Prostate gland (tissue), 2 donors: ENCODE results near the gene USP37. TPM values are rescaled to one million over a fixed set of nuclear protein-coding genes. Genes with fewer than 3 reads are reported as not detected.

Experiments used
- DNase-seq: peaks from one replicate; pipeline ENCODE4 v3.0.0-alpha.2; 2019; ENCODE audit warnings: low spot score
- H3K27ac ChIP-seq, 2 donors: fragments of 200-600 bp; sonication (generic); 2 replicates each; pipeline ENCODE4 v1.5.1; 2017 to 2019
- H3K27me3 ChIP-seq: fragments of 200-600 bp; sonication (generic); replicated peaks from 2 replicates; pipeline ENCODE4 v1.5.1; 2019; ENCODE audit not compliant: insufficient read depth
- H3K36me3 ChIP-seq, 2 donors: fragments of 200-600 bp; sonication (generic); 1 replicate in 1 of 2; 2 replicates in 1 of 2; pipeline versions ENCODE4 v1.5.1 to v1.8.1; 2017 to 2019
- H3K4me1 ChIP-seq: fragments of 200-600 bp; sonication (generic); replicated peaks from 2 replicates; pipeline ENCODE4 v1.5.1; 2019
- H3K4me3 ChIP-seq, 2 donors: fragments of 200-600 bp; sonication (generic); 2 replicates each; pipeline ENCODE4 v1.5.1; 2017 to 2019
- H3K9me3 ChIP-seq: fragments of 200-600 bp; sonication (generic); 2 replicates; pipeline ENCODE4 v1.5.1; 2017
- CTCF ChIP-seq, 4 experiments: fragments of 200-600 bp in 2 of 4; fragments of 450-650 bp in 2 of 4; sonication (generic) in 2 of 4; IDR thresholded peaks; 1 replicate in 3 of 4; 2 replicates in 1 of 4; pipeline ENCODE4 v1.5.1; 2016 to 2019; ENCODE audit warnings: antibody characterized with exemption in 4 of 4, mild to moderate bottlenecking in 2 of 4, moderate library complexity in 2 of 4
- POLR2A ChIP-seq: fragments of 450-650 bp; IDR thresholded peaks from one replicate; pipeline ENCODE4 v1.6.1; 2016; ENCODE audit warnings: antibody characterized with exemption, mild to moderate bottlenecking
- POLR2AphosphoS5 ChIP-seq: sonication (generic); formaldehyde crosslinking; IDR thresholded peaks from one replicate; pipeline ENCODE4 v1.6.1; 2017; ENCODE audit warnings: antibody characterized with exemption
- WGBS: methylation state at CpG from one replicate; pipeline ENCODE4 v1.1.5; 2018; 5-methylcytosine and 5-hydroxymethylcytosine counted together
- intact Hi-C: fragments of 100-400 bp; cut with DNase I; formaldehyde crosslinking; loops from one replicate; pipeline ENCODE4 v1.14.2; 2022
- total RNA-seq, 2 donors: library from RNA; depleted of rRNA; stranded (reverse); fragments of >200 nt; gene quantifications; one replicate each; pipeline ENCODE4 v1.1.0, GENCODE V29; 2016

The USP37 gene
- total RNA-seq, 2 donors from 2014 or later = 12.3 to 31.9 TPM

DNA sequence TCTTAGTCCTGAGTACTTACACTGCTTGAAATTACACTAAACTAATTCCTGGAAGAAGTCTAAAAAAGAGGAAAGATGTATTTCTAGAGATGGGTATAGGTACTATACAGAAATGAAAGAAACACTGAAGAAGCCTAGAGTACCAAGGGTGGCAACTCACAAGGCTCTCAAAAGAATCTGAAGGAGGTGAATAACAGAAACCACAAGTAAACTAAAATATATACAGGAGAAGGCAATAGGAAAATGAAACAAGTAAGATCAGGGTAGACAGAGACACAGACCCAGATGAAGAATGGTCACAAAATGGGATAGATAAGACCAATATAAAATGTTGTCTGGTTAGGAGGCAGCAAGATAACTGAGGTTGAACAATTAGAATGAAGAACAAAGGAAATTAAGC, 59.9 kb downstream of the USP37 start:
- intact Hi-C loops = no loop called here
- DNase-seq = no peak
- Histone ChIP-seq H3K9me3 (no peaks in the 10 kb centered on the region), H3K36me3 (no peaks in the 10 kb centered on the region), H3K27me3 (no peaks in the 10 kb centered on the region), H3K4me1 (no peaks in the 10 kb centered on the region), H3K27ac (no peak overlapping the region), H3K4me3 (no peak overlapping the region)
- no peak for TF ChIP-seq POLR2AphosphoS5
- no peak for TF ChIP-seq POLR2A
- no peak for TF ChIP-seq CTCF (IDR thresholded peaks at IDR 0.05)

- Histone ChIP-seq H3K9me3 (no peaks in the 10 kb centered on the region), H3K27me3 (no peaks in the 10 kb centered on the region), H3K4me1 (no peaks in the 10 kb centered on the region), H3K27ac (no peak overlapping the region), H3K36me3 (no peaks in the 10 kb centered on the region), H3K4me3 (no peak overlapping the region)
- WGBS = 95% methylated on average over 6 of the region's 6 CpGs
- intact Hi-C loops = no loop called here
- TF ChIP-seq CTCF (IDR thresholded peaks at IDR 0.05) (no peak), POLR2A (no peak), POLR2AphosphoS5 (no peak)
- DNase-seq = no peak
Observed at GRCh38 chr2:218505754-218506371, 62.3 kb downstream of the USP37 start.

DNA sequence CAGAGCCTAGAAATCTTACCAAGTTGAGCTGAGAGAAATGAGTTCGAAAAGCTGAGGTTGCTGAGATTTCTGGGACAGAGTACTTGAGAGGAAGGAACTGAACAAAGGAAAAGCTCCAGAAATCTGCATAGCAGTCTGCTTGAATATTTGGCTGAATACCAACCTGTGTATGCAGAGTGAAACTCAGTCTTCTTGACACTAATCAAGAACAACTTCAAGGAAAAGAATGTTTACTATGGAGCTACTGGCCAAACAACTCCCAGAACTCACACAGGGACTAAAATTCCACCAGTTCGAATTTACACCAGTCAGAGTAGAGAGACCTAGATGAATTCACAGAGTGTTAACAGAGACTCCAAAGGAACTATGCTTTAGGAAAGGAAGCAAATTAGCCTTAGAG, 66.5 kb downstream of the USP37 start:
- no peaks in the 10 kb centered on the region for H3K36me3 ChIP-seq
- H3K9me3 ChIP-seq = no peaks in the 10 kb centered on the region
- DNase-seq = no peak
- intact Hi-C loops = no loop called here
- TF ChIP-seq CTCF (IDR thresholded peaks at IDR 0.05) = no peak
- no peak for TF ChIP-seq POLR2A
- no peak for TF ChIP-seq POLR2AphosphoS5
- no peak overlapping the region for H3K27ac ChIP-seq
- H3K27me3 ChIP-seq = no peaks in the 10 kb centered on the region
- 23% methylated on average over 2 of the region's 2 CpGs for WGBS
- no peak overlapping the region for H3K4me3 ChIP-seq
- H3K4me1 ChIP-seq = no peaks in the 10 kb centered on the region

GRCh38 chr2:218500501-218501060, 67.6 kb downstream of the USP37 start:
- 90% methylated on average over 10 of the region's 10 CpGs for WGBS
- H3K27me3 ChIP-seq = no peaks in the 10 kb centered on the region
- no peaks in the 10 kb centered on the region for H3K36me3 ChIP-seq
- H3K9me3 ChIP-seq = no peaks in the 10 kb centered on the region
- H3K27ac ChIP-seq = no peak overlapping the region
- no peak overlapping the region for H3K4me3 ChIP-seq
- H3K4me1 ChIP-seq = no peaks in the 10 kb centered on the region
- DNase-seq = no peak
- TF ChIP-seq CTCF (IDR thresholded peaks at IDR 0.05) (no peak), POLR2AphosphoS5 (no peak), POLR2A (no peak)
- intact Hi-C loops = no loop called here

DNA sequence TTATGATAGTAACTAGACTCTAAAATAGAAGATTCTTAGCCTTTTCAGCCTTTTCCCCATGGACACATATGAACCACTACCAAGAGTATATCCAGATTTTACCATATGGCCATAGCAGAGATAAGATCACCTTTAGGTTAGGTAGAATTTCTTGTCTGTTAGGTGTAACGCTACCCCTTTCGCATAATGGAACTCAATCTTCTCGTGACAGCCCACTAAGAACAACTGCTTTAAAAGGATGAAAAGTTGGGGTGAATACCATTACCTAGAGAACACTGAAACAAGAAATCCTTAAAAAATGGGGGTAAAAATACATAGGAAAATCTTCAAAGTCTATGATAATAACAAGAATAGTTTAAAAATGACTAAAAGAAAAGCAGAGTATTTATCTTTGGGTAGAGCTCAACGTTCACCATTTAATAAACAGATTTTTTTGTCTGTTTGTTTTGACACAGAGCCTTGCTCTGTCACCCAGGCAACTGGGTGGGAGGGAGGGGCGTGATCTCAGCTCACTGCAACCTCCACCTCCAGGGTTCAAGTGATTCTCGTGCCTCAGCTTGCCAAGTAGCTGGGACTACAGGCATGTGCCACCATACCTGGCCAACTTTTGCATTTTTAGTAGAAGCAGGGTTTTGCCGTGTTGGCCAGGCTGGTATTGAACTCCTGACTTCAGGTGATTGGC, 82.0 kb downstream of the USP37 start:
- H3K36me3 ChIP-seq = no peaks in the 10 kb centered on the region
- intact Hi-C loops = no loop called here
- 47% methylated on average over 7 of the region's 7 CpGs for WGBS

More for the DNA sequence above, 82.0 kb downstream of the USP37 start:
- no peak overlapping the region for H3K4me3 ChIP-seq
- no peaks in the 10 kb centered on the region for H3K9me3 ChIP-seq
- H3K27ac ChIP-seq = no peak overlapping the region
- H3K4me1 ChIP-seq = no peaks in the 10 kb centered on the region
- no peak for DNase-seq
- no peaks in the 10 kb centered on the region for H3K27me3 ChIP-seq
- TF ChIP-seq POLR2AphosphoS5 (no peak), CTCF (IDR thresholded peaks at IDR 0.05) (no peak), POLR2A (no peak)
